A549 (cell line): Measurements from ENCODE around the gene MSMB. TPM values are rescaled to one million over a fixed set of nuclear protein-coding genes. Genes with fewer than 3 reads are reported as not detected.

ENCODE experiments used
- ATAC-seq, 2 experiments: fragments of 200-7000 bp in 1 of 2; fragments of >200 bp in 1 of 2; cut with Nextera tagmentation in 1 of 2; cut with Tn5 transposase in 1 of 2; 3 replicates each; pipeline versions ENCODE4 v1.8.0 to v1.9.1; 2018 to 2020; ENCODE audit warnings: mild to moderate bottlenecking in 1 of 2, moderate library complexity in 1 of 2
- CTCF ChIA-PET: fragments of 300-600 bp; sonication (Branson Sonifier 250); formaldehyde crosslinking; extraction: SDS; loops from one replicate; lab custom pipeline; 2021; ENCODE audit warnings: antibody characterized with exemption, inconsistent platforms; lab: Yijun Ruan, JAX
- POLR2A ChIA-PET: fragments of 350-600 bp; formaldehyde crosslinking; extraction: SDS; loops from one replicate; lab custom pipeline; 2021; ENCODE audit warnings: antibody characterized with exemption, inconsistent platforms; lab: Yijun Ruan, JAX
- DNase-seq, 2 experiments: peaks; one replicate each; pipeline versions ENCODE4 v3.0.0 to v3.0.0-alpha.2; 2011 to 2016; ENCODE audit warnings: low read depth in 1 of 2, low spot score in 1 of 2
- FAIRE-seq: peaks from 2 replicates; lab custom pipeline; 2011; peaks lifted over from hg19 to GRCh38; lab: Jason Lieb, UNC
- H3K27ac ChIP-seq, 2 experiments: fragments of >200 bp; sonication (Bioruptor Twin); formaldehyde crosslinking; 3 replicates each; pipeline ENCODE4 v1.5.1; 2016 to 2017
- H3K4me1 ChIP-seq: fragments of >200 bp; sonication (Bioruptor Twin); formaldehyde crosslinking; 3 replicates; pipeline ENCODE4 v1.6.1; 2016
- H3K4me2 ChIP-seq: fragments of >200 bp; sonication (Bioruptor Twin); formaldehyde crosslinking; 3 replicates; pipeline ENCODE4 v1.6.1; 2016
- H3K4me3 ChIP-seq: fragments of >200 bp; sonication (Bioruptor Twin); formaldehyde crosslinking; 3 replicates; pipeline ENCODE4 v1.5.1; 2016
- H3K9me3 ChIP-seq: fragments of >200 bp; sonication (Bioruptor Twin); formaldehyde crosslinking; 3 replicates; pipeline ENCODE4 v1.6.1; 2016
- BHLHE40 ChIP-seq: IDR thresholded peaks from 2 replicates; pipeline ENCODE4 v1.6.1; 2012; ENCODE audit warnings: low read depth, low read length, inconsistent platforms
- CBX2 ChIP-seq: fragments of 200-600 bp; sonication (generic); IDR thresholded peaks from 2 replicates; pipeline ENCODE4 v1.6.1; 2016; ENCODE audit warnings: low read depth, mild to moderate bottlenecking, borderline replicate concordance
- CBX8 ChIP-seq: fragments of 200-600 bp; sonication (generic); IDR thresholded peaks from 2 replicates; pipeline ENCODE4 v1.6.1; 2016
- CEBPB ChIP-seq, 2 experiments: fragments of >200 bp in 1 of 2; sonication (Bioruptor Twin) in 1 of 2; formaldehyde crosslinking in 1 of 2; IDR thresholded peaks; 2 replicates each; pipeline ENCODE4 v1.6.1; 2012 to 2016
- CHD2 ChIP-seq: fragments of 150-350 bp; IDR thresholded peaks from 2 replicates; pipeline ENCODE4 v1.6.1; 2014; ENCODE audit warnings: low read length; ENCODE audit not compliant: partially characterized antibody
- GATA3 ChIP-seq: IDR thresholded peaks from 2 replicates; pipeline ENCODE4 v1.6.1; 2012; ENCODE audit warnings: borderline replicate concordance
- JUNB ChIP-seq: fragments of >200 bp; sonication (Bioruptor Twin); formaldehyde crosslinking; IDR thresholded peaks from 2 replicates; pipeline ENCODE4 v1.6.1; 2016
- KDM5A ChIP-seq: fragments of 200-600 bp; sonication (generic); IDR thresholded peaks from 2 replicates; pipeline ENCODE4 v1.6.1; 2016; ENCODE audit warnings: antibody characterized with exemption, mild to moderate bottlenecking
- MAZ ChIP-seq: fragments of 150-350 bp; IDR thresholded peaks from 2 replicates; pipeline ENCODE4 v1.6.1; 2014; ENCODE audit warnings: antibody characterized with exemption, low read depth, low read length, borderline replicate concordance
- PHF8 ChIP-seq: fragments of 200-600 bp; sonication (generic); IDR thresholded peaks from 2 replicates; pipeline ENCODE4 v1.6.1; 2016; ENCODE audit warnings: low read depth, mild to moderate bottlenecking, antibody characterized with exemption, moderate library complexity, borderline replicate concordance
- POLR2A ChIP-seq: IDR thresholded peaks from 2 replicates; pipeline ENCODE4 v1.6.1; 2012; ENCODE audit warnings: mild to moderate bottlenecking, low read length
- RAD21 ChIP-seq, 2 experiments: fragments of >200 bp in 1 of 2; sonication (Bioruptor Twin) in 1 of 2; formaldehyde crosslinking in 1 of 2; IDR thresholded peaks in 1 of 2; conservative IDR thresholded peaks in 1 of 2; 2 replicates in 1 of 2; 3 replicates in 1 of 2; pipeline ENCODE4 v1.6.1; 2012 to 2018; ENCODE audit warnings: inconsistent platforms in 1 of 2
- SMC3 ChIP-seq: fragments of >200 bp; sonication (Bioruptor Twin); formaldehyde crosslinking; IDR thresholded peaks from 3 replicates; pipeline ENCODE4 v1.6.1; 2018; ENCODE audit warnings: inconsistent platforms
- TFCP2L1 ChIP-seq: fragments of 250-450 bp; sonication (Bioruptor Pico); IDR thresholded peaks from 2 replicates; pipeline ENCODE4 v1.5.0; 2021; ENCODE audit warnings: mild to moderate bottlenecking
- ZFP36 ChIP-seq: fragments of 450-650 bp; IDR thresholded peaks from 2 replicates; pipeline ENCODE4 v1.6.1; 2014; ENCODE audit warnings: borderline replicate concordance; ENCODE audit not compliant: partially characterized antibody
- WGBS: methylation state at CpG from one replicate; pipeline ENCODE4 v1.1.6; 2017; ENCODE audit errors: missing lambda C conversion rate; 5-methylcytosine and 5-hydroxymethylcytosine counted together
- polyA plus RNA-seq, 4 experiments: library from polyadenylated mRNA; depleted of rRNA in 3 of 4; stranded (reverse); fragments of >200 nt; fragmentation: RNase III in 1 of 4; extraction: RNeasy Plus Mini Kit Qiagen cat#74134 plus additional on column Dnase treatment in 1 of 4; gene quantifications; 2 replicates in 3 of 4; 3 replicates in 1 of 4; pipeline ENCODE4 v1.2.3, GENCODE V29; 2011 to 2017
- TF ChIP-seq, protein P1 (sequence below): IDR thresholded peaks from 2 replicates; pipeline ENCODE4 v1.6.1; 2012
- TF ChIP-seq, protein P2 (sequence below): IDR thresholded peaks from 2 replicates; pipeline ENCODE4 v1.6.1; 2012
- TF ChIP-seq, protein P3 (sequence below): fragments of 200-600 bp; sonication (generic); IDR thresholded peaks from 2 replicates; pipeline ENCODE4 v1.6.1; 2016; ENCODE audit warnings: antibody characterized with exemption, mild to moderate bottlenecking, moderate library complexity
- TF ChIP-seq, protein P4 (sequence below): fragments of 450-650 bp; IDR thresholded peaks from 2 replicates; pipeline ENCODE4 v1.6.1; 2014; ENCODE audit warnings: antibody characterized with exemption
- TF ChIP-seq, protein P5 (sequence below): fragments of 150-350 bp; IDR thresholded peaks from 2 replicates; pipeline ENCODE4 v1.6.1; 2014; ENCODE audit warnings: low read depth, mild to moderate bottlenecking, low read length

MSMB gene
- polyA plus RNA-seq, 2 of the 4 experiments (the other 2 are of a cell fraction): 0.26 TPM; not detected in 1

DNA sequence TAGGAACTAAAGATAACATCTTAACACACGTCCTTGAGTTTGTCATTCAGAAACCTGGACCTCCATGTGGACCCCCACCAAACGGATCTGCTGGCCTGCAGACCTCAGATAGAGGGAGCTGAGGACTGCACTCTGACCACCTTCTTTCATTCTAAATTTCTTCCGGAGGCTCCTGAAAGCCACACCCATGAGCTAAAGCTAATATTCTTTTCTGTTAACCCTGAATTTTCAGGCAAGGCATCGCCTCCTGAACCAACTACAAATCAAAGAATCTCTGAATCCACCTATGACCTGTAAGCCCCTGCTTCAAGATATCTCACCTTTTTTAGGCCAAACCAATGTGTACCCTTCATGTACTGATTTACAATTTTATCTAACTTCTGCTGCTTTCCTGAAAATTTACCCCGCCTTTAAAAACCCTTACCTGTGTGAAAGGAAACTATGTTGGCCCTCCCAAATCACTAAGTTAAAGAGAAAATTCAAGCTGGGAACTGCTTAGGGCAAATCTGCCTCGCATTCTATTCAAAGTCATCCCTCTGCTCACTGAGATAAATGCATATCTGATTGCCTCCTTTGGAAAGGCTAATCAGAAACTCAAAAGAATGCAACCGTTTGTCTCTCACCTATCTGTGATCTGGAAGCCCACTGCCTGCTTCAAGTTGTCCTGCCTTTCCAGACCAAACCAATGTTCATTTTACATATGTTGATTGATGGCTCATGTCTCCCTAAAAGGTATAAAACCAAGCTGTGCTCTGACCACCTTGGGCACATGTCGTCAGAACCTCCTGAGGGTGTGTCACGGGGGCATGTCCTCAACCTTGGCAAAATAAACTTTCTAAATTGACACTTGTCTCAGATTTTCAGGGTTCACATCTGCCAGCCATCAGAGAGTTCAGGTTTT, 7.7 kb upstream of the MSMB start:
- CTCF ChIA-PET: interaction anchor here (1.0 kb wide), 1 partner anchor 24 kb away, joined by 3 read pairs; no protein-coding TSS in a partner anchor
- FAIRE-seq (no peak), ATAC-seq (no peak), DNase-seq (no peak)
- no peak for TF ChIP-seq ZFP36
- TF ChIP-seq CHD2: no peak
- TF ChIP-seq, protein P1, sequence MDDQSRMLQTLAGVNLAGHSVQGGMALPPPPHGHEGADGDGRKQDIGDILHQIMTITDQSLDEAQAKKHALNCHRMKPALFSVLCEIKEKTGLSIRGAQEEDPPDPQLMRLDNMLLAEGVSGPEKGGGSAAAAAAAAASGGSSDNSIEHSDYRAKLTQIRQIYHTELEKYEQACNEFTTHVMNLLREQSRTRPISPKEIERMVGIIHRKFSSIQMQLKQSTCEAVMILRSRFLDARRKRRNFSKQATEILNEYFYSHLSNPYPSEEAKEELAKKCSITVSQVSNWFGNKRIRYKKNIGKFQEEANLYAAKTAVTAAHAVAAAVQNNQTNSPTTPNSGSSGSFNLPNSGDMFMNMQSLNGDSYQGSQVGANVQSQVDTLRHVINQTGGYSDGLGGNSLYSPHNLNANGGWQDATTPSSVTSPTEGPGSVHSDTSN: no peak
- TF ChIP-seq, protein P2, sequence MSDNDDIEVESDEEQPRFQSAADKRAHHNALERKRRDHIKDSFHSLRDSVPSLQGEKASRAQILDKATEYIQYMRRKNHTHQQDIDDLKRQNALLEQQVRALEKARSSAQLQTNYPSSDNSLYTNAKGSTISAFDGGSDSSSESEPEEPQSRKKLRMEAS: no peak
- no peak for TF ChIP-seq RAD21 (conservative IDR thresholded peaks at IDR 0.05 in 1 of 2, IDR thresholded peaks at IDR 0.05 in 1 of 2)
- TF ChIP-seq GATA3: no peak
- no peak overlapping the region for H3K27ac ChIP-seq
- no peak overlapping the region for H3K4me2 ChIP-seq
- WGBS: 56% methylated on average over 9 of the region's 9 CpGs
- H3K4me3 ChIP-seq: no peak overlapping the region
- H3K4me1 ChIP-seq: peaks cover 6% of the 10 kb centered on the region; the same call in 1 of the 3 replicates
- POLR2A ChIA-PET: no interaction called here
- H3K9me3 ChIP-seq: no peaks in the 10 kb centered on the region

DNA sequence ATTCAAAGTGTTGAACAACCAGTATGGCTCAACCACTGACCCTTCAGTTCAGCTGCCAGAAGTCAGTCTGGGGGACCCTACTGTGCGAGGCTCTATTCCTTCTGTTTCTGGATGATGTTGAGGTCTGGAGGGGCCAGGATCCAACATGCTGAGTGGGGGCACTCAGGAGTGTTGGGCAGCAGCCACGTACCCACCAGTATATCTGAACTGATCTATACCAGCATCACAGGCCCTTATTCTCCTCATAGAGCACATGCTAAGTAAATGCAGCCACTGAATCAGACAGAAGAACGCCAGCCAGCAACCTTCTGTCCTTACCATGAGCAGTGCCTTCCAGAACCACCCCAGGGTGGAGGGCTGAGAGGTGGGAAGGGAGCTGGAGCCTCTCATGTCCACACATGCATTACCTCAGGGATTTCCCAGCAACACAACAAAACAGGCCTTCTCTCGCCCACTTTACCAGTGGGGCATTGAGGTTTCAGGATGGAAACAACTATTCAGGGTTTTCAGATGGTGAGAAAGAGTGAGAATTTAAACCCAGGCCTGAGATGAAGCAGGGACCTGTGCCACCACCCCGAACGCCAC, 6.8 kb upstream of the MSMB start:
- TF ChIP-seq, protein P3, sequence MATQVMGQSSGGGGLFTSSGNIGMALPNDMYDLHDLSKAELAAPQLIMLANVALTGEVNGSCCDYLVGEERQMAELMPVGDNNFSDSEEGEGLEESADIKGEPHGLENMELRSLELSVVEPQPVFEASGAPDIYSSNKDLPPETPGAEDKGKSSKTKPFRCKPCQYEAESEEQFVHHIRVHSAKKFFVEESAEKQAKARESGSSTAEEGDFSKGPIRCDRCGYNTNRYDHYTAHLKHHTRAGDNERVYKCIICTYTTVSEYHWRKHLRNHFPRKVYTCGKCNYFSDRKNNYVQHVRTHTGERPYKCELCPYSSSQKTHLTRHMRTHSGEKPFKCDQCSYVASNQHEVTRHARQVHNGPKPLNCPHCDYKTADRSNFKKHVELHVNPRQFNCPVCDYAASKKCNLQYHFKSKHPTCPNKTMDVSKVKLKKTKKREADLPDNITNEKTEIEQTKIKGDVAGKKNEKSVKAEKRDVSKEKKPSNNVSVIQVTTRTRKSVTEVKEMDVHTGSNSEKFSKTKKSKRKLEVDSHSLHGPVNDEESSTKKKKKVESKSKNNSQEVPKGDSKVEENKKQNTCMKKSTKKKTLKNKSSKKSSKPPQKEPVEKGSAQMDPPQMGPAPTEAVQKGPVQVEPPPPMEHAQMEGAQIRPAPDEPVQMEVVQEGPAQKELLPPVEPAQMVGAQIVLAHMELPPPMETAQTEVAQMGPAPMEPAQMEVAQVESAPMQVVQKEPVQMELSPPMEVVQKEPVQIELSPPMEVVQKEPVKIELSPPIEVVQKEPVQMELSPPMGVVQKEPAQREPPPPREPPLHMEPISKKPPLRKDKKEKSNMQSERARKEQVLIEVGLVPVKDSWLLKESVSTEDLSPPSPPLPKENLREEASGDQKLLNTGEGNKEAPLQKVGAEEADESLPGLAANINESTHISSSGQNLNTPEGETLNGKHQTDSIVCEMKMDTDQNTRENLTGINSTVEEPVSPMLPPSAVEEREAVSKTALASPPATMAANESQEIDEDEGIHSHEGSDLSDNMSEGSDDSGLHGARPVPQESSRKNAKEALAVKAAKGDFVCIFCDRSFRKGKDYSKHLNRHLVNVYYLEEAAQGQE: no peak
- TF ChIP-seq, protein P4, sequence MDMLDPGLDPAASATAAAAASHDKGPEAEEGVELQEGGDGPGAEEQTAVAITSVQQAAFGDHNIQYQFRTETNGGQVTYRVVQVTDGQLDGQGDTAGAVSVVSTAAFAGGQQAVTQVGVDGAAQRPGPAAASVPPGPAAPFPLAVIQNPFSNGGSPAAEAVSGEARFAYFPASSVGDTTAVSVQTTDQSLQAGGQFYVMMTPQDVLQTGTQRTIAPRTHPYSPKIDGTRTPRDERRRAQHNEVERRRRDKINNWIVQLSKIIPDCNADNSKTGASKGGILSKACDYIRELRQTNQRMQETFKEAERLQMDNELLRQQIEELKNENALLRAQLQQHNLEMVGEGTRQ: no peak
- no peak for TF ChIP-seq POLR2A
- no peak for TF ChIP-seq MAZ
- no peak for TF ChIP-seq CEBPB (IDR thresholded peaks at IDR 0.05)
- no peak for TF ChIP-seq PHF8
- TF ChIP-seq RAD21 (conservative IDR thresholded peaks at IDR 0.05 in 1 of 2, IDR thresholded peaks at IDR 0.05 in 1 of 2): no peak
- no peak for TF ChIP-seq ZFP36
- TF ChIP-seq CBX2: no peak
- no peak for TF ChIP-seq JUNB
- no peak for TF ChIP-seq CHD2
- TF ChIP-seq CBX8: no peak
- no peak for TF ChIP-seq TFCP2L1 (CRISPR knock-in tag)
- TF ChIP-seq SMC3: no peak
- TF ChIP-seq BHLHE40: no peak
- TF ChIP-seq GATA3: no peak
- TF ChIP-seq, protein P5, sequence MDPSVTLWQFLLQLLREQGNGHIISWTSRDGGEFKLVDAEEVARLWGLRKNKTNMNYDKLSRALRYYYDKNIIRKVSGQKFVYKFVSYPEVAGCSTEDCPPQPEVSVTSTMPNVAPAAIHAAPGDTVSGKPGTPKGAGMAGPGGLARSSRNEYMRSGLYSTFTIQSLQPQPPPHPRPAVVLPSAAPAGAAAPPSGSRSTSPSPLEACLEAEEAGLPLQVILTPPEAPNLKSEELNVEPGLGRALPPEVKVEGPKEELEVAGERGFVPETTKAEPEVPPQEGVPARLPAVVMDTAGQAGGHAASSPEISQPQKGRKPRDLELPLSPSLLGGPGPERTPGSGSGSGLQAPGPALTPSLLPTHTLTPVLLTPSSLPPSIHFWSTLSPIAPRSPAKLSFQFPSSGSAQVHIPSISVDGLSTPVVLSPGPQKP: no peak
- TF ChIP-seq KDM5A: no peak
- Histone ChIP-seq H3K4me2 (no peak overlapping the region), H3K9me3 (no peaks in the 10 kb centered on the region), H3K4me3 (no peak overlapping the region), H3K4me1 (peaks cover 6% of the 10 kb centered on the region; the same call in 1 of the 3 replicates), H3K27ac (no peak overlapping the region)
- no peak for DNase-seq
- 75% methylated on average over 6 of the region's 6 CpGs for WGBS
- ChIA-PET POLR2A (no interaction called here), CTCF (interaction anchor here (1.0 to 1.6 kb wide), 2 partner anchors 21 to 23 kb away, joined by 3 read pairs; no protein-coding TSS in a partner anchor)
- no peak for FAIRE-seq
- ATAC-seq: peak; percentile 18 to 36; a peak in 1 of 6 replicates
